Heart left ventricle (tissue), 13 donors: Measurements from ENCODE around the gene MSI2.

ENCODE experiments used
- CTCF ChIP-seq, 12 donors: fragments of 200-600 bp; sonication (generic) in 4 of 12; IDR thresholded peaks; one replicate each; pipeline versions ENCODE4 v1.5.0 to v1.8.0; 2018 to 2022; ENCODE audit warnings: antibody characterized with exemption in 12 of 12, mild to moderate bottlenecking in 5 of 12
- POLR2A ChIP-seq, 2 donors: fragments of 450-650 bp; IDR thresholded peaks; one replicate each; pipeline ENCODE4 v1.6.1; 2017; ENCODE audit warnings: antibody characterized with exemption in 2 of 2, mild to moderate bottlenecking in 2 of 2, moderate library complexity in 2 of 2
- donor health status: ischemic (EF 13 %, LVEDD 7.1; RV severe dilation, severe dysfunction).
- donor health status: DM: no; HTN: yes; CAD: no.
- donor health status: DM: no; HTN: no; CAD: no.
- donor health status: ischemic (EF 25% LVEDD 6.9; RV normal size, moderate dysfunction).
- donor health status: ischemic (EF 25% LVEDD 5.7; RV mildly dilated, moderate dysfunction).
- donor health status: ischemic (EF 35%, LVEDD 5.7; RV mildly dilated, moderate dysfunction).
- donor health status: nonischemic (EF 11% LVEDD 7.7; RV severe dilation, severe dysfunction).
- donor health status: DM: yes; HTN: yes; CAD: no.
- donor health status: PGD.
- donor health status: ischemic (EF 29% LVEDD 5.4; RV normal size, mild dysfunction).
- donor health status: nonischemic (EF 23%, LVEDD 6.1; RV moderate dilation, normal function).

DNA sequence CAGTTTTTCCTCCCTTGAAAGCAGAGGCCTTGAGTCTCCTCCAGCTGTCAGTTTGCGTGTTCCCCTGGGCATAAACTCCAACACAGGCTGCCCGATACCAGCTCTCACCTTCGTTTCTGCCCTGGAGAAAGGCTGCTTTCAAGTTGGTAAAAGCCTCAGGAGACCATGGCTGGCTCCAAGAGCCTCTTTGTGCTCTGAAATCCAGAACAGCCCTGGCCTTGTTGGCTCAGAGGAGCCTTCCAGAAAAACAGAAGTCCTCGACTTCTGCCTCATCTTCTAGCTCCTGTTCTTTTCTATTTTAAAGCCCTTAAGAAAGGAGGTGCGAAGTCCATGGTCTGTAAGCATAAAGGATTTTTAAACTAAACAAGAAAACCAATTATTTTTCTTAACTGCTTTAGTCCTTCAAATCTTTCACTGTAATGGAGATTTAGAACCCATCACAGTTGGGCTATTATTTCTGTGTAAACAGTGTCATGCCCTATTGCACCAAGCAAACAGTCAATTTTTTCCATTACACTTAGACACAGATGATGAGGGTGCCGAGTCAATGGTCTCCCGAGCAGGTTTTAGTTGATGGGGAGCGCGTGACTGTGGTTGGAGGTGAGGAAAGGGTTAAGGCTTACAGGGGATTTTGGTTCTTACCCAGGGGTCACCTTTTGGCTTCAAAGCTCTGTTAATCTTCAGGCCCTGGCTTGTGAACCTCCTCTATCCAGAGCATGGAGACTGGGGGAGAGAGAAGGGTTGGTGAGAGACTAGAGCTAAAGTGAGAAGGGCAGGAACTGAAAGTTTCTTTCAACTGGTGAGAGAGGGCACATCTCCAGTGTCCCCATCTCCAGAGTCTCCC lies 212.8 kb downstream of the MSI2 start:
- TF ChIP-seq CTCF (IDR thresholded peaks at IDR 0.05) (no peak), POLR2A (IDR thresholded peaks at IDR 0.05) (no peak)
